Measurements from ENCODE around the gene HNMT.
"Not testable (repeated sequence)": the region's sequence is repeated elsewhere in the genome, so short reads cannot be mapped to it uniquely, and the experiment has no call there.

The HNMT gene

DNA sequence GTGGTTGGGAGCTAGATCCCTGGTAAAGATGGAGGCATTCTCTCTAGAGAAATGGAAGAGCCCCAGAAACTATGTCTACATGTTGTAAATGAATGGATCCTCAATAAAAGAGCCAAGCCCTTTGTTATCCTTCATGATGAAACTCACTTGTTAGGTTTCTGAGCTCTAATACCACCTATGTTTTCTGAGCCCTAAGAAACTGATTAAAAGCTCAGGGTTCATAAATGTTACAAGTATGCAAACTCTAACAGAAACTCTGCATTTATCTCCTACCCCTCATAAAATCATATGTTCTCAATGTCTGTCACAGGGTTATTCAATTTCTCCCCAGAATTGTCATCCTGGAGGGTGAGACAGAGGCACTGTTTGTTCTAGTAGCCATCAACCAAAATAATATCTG lies 18.0 kb upstream of the HNMT start:
- no peak for DNase-seq (ENCODE audit: low read depth in 2 of 2)

DNA sequence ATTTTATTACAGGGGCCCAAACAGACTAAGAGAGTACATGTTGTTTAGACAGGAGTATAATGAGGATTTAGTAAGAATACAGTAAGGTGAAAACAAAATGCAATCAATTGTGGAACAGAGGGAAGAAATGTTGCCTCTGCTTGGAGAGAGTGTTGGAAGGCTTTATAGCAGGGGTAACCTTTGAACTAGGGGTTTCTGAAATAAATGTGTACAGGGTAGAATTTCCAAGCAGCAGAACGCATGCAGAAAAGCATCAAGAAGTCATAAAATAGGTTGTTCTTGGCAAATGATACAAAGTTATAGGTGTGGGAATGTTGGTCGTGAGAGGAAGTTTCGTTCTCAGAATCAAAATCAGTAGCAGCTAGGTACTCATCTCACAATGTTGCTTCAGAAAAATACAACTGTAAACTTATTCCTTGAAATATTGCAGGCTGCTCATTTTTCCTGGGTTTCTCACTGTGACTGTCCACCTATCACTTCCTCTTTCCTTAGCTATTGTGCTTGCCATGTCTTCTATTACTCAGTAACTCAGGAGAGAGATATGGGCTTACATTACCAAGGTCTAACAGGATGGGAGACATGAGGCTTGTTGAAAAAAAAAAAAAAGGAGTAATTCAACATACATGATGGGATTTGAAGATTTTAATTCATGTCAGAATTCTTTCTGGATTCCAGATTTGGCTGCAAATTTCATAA lies 17.1 kb upstream of the HNMT start:
- no peak for DNase-seq (ENCODE audit: low read depth in 2 of 2)

DNA sequence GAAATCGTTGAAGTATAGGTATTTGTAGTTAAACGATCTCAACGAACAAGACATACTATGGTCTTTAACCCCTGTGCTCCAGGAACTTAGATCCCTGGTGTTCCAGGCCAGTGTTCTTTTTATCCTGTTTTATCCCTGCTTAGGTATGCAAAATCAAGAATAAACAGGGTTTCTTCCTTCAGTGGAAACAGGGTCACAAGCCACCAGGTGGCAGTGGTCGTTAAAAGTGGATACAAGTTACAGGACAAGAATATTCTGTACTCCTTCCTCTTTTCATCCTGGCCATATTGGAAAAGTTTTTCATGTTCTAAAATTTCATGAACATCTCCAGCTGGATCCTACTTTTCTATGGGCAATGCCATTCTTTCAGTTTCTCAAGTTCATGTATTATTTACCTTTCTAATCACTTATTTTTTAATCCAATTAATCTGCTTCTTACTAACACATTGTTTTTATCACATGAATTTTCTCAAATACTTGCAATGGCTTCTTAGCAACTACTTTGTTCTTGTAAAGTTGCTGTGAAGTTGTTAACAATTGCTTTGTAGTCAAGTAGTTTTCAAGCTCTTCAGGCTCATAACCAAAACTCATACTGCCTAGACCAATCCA lies 16.4 kb upstream of the HNMT start:
- DNase-seq (ENCODE audit: low read depth in 2 of 2): peak in 1 of 2 experiments; percentile 20

DNA sequence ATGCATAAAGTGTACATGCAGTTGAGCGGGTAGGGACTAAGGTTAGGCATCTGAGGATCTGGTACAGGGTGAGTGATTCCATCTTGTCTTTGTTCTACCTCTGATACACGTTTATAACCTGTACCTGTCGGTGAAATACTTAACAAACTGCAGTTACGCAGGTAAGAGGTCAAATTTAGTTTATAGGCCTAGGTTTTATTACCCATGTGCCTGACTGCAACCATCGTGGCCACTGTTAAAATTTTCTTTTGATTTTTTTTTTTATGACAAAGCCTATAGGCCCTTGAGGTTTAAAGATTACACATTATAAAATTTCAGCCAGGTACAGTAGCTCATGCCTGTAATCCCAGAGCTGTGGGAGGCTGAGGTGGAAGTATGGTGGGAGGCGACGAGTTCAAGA lies 15.4 kb upstream of the HNMT start:
- no peak for DNase-seq (ENCODE audit: low read depth in 2 of 2)

DNA sequence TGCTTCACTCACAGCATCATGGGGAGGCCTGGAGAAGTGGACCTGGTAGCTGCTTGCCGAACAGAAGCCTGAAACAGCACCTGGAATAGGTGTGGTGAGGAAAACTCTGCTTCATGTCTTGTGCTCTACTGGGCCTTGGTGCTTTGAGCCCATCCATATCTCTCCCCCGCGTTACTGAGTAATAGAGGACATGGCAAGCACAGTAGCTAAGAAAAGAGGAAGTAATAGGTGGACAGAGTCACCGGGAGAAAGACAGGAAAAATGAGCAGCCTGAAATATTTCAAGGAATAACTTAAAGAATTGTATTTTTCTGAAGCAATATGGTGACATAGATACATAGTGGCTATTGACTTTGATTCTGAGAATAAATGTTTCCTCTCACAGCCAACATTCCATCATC lies 14.0 kb upstream of the HNMT start:
- DNase-seq (ENCODE audit: low read depth in 2 of 2): no peak

DNA sequence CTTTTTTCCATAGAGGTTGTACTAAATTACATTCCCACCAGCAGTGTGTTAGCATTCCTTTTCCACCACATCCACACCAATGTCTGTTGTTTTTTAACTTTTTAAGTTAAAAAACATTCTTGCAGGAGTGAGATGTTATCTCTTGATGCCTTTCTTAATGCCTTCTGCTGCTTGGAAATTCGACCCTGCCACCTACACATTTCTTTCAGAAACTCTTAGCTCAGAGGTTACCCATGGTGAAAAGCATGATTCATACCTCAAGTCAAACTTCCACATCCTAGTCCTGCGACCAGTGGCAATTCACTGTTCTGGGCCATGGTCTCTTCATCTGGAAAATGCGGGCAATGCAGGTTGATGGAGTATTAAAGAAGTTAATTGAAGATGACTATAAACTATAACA lies 12.7 kb upstream of the HNMT start:
- no peak for DNase-seq (ENCODE audit: low read depth in 2 of 2)

DNA sequence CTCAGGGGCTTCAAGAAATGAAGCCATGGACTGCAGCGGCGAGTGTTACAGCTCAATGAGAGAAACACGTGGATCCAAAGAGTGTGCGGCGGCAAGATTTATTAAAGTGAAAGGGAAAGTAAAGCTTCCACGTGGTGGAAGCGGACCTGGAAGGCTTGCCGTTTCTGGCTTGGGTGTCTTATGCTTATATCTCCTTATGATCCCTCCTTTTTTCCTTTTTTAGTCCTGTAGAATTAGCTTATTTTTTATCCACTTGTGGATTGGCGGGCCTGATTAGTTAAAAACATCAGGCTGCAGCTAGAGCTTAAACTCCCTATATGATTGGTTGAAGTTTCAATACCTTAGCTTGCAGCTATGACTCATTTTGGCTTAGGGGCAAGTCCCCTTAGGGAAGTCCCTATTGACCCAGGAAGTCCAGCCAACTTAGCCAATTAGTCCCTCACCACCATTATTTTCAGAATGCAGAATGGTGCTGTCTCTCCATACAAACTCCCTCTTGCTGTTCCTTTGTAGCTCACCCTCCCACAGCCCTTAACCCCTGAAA lies 11.6 kb upstream of the HNMT start:
- no peak for DNase-seq (ENCODE audit: low read depth in 2 of 2)

DNA sequence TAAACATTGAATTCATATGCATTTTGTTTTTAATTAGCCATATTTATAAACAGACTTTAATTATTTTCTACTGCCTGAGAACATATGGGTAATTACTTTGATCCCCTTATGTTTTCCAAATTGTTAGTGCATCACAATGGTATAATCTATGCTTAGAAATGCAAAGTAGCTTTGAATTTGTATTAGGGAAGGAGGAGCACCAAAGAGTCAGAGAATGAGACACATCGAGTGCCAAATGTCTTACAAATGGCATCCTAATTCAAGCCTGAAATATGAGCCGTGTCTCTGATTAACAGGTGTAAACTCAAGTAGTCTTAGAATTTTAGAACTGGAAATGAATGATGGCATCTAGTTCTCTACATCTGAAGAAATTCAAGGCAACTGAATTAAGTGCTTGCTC lies 8.7 kb upstream of the HNMT start:
- no peak for DNase-seq (ENCODE audit: low read depth in 2 of 2)

DNA sequence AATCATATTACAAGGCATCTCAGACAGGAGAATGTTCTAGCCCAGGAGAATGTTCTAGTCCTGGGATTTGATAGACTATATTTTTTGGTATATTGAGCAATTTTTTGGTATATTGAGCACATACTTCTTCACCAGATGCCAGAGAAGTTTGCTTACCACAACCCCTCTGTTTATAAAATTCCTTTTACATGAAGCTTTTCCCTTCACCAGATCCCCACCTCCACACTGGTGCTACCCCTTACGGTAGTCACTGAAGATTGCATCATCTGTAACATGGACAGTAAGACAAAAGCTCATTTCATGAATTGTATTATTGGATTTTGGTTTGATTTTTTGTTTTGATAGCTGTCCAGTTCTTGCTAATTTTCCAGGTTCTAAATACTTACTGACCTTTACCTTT lies 7.2 kb upstream of the HNMT start:
- no peak for DNase-seq (ENCODE audit: low read depth in 2 of 2)

DNA sequence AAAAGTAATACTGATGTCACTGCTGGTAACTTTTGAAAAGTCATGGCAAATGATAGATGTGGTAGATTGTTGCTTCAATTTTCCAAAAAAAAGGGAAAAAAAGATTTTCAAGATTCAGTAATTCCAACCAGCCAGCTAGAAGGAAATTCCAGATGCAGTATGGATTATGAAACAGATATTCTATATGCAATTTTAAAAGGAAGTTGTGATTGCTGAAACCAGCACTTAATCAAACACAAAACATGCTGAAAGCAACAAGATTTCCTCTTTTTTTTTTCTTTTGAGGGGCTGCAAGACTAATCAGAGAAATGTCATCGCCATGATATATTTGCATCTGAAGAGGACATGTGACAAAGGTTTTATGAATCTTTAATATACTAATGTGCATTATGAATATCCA lies 5.1 kb upstream of the HNMT start:
- no peak for DNase-seq (ENCODE audit: low read depth in 2 of 2)

DNA sequence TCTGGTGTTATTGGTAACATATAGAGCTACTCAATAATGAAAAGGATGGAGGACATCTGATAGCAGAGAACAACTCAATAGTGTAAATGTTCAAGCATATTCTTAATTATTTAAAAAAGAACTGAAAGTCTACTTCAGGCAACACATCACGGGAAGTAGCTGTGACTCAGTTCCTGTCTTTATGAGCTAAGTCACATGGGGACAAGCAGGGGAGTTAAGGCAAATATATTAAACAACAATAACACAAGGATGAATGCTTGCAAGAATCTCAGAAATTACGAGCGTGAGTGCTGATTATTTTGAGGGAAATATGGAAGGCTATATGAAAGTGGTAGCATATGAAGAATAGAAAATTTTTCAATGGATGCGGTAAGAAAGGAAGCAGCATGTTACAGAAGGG lies 4.0 kb upstream of the HNMT start:
- DNase-seq (ENCODE audit: low read depth in 2 of 2): no peak

DNA sequence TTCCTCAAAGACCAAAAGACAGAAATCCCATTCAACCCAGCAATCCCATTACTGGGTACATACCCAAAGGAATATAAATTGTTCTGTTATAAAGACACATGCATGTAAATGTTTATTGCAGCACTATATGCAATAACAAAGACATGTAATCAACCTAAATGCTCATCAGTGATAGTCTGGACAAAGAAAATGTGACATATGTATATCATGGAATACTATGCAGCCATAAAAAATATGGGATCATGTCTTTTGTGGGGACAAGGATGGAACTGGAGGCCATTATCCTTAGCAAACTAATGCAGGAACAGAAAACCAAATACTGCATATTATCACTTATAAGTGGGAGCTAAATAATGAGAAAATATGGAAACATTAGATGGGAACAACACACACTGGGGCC lies 2.7 kb upstream of the HNMT start:
- no peak for DNase-seq (ENCODE audit: low read depth in 2 of 2)

DNA sequence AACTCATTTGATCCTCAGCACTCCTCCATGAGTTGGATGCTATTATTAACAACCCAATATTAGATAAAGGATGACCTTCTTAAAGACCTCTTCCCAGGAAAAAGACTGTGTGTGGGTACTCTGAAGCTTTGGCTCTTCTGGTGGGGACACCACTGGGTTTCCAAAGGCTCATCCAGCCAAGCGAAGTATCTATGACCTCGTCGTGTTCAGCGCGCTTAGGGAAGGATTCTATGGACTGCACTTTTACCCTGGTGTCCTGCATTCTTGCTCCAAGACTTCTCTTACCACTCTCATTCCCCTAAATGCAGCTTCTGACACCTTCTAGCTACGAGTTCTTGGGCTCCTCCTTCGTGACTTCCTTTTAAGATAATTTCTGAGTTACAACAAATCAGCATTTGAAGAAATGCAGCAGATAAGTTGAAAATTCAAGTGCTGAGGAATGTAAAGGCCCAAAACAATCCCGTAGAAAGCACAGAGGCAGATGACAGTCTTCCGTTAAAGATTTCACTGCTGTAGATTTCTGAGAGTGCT lies 673 bp upstream of the HNMT start:
- DNase-seq (ENCODE audit: low read depth in 2 of 2): no peak

DNA sequence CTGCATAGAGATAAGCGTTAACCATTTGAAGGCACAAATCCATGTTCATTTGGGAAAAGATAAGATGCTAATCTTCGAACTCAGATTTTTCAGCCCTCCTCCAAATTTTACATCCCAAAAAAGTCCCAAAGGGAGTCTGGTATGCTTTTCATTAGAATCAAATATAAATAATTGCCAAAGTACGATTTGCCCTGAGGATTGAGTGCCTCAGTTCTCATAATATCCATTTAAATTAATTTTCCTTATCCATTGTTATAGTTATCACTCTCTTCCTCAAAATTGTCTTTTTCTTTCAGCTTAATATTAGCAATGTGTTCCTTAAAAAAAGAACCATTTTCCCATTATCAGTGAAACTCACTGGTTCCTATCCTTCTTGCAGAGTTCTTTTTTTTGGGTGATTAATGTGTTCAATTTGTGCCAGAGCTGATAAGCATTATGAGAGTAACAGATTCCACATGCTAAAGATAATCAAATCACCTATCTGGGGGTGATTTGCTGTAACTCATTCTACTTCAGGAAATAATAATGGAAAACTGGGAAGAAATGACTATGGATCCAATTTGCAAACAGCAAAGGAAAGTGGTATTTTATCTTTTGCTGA lies 686 bp downstream of the HNMT start:
- DNase-seq (ENCODE audit: low read depth in 2 of 2): no peak

DNA sequence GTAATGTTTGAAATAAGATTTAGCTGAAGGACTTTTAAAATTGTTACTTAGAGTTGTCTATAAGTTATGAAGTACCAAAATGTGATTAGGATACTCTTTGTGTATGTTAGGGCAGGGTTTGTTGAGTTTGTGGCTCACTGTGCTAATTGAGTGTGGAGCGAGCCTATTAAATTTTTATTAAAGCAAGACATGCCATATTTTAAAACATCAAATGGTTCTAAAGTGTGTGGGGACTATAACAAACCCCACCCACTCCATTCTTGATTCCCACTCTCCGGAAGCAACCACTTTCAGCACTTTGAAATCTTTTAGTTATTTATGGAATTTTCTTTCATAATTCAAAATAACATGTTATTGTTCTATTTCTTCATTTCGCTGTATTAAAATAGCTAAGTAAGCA lies 1.8 kb downstream of the HNMT start:
- DNase-seq (ENCODE audit: low read depth in 2 of 2): no peak

DNA sequence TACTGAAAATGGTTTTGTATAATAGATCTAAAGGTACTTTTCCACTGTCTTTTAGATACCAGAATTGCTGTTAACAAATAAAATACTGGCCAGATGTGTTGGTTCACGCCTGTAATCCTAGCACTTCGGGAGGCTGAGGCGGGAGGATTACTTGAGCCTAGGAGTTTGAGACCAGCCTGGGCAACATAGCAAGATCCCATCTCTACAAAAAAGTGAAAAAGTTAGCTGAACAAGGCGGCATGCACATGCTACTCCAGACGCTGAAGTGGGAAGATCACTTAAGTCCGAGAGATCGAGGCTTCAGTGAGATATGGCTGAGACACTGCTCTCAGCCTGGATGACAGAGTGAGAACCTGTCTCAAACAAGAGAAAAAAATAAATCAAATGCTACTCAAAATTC lies 2.8 kb downstream of the HNMT start:
- no peak for DNase-seq (ENCODE audit: low read depth in 2 of 2)

DNA sequence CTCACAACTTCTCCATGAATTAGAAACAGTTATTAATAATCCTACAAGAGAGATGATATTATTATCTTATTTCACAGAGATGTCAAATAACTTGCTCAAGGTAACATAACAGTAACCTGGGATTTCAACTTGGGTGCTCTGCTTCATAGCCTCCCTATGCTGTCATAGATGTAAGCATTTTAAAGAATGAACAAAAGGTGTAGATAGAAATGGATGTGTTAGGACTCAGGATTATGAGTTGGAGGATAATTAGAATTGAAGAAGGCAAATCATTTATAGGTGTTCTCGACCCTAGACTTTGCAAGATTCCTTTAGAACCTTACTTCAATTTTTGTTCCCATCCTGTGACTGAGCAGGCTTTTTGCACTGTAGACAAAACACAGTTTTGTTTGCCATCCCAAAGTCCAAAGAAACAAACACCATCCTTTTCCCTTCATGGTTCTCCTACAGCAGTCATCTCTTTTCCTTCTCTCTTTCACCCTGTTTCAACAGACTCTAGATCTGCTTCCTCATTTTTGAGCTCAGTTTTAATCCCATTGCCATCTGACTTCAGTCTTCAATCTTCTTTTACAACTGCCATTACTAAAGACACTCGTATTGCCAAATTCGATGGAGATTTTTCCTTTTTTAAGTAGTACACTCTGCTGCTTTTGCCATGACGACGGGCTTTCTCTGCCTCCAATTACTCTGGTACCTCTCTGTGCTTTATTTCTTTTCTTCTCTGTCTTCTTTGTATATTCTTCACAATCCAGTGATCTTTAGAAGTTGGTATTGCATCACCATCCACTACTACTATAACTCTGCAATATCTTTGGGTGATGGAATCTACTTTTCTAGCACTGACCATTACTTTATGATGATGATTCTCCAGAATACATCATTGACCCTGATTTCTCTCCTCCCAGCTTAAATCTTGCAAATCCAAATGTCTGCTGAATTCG lies 4.5 kb downstream of the HNMT start:
- no peak for DNase-seq (ENCODE audit: low read depth in 2 of 2)

DNA sequence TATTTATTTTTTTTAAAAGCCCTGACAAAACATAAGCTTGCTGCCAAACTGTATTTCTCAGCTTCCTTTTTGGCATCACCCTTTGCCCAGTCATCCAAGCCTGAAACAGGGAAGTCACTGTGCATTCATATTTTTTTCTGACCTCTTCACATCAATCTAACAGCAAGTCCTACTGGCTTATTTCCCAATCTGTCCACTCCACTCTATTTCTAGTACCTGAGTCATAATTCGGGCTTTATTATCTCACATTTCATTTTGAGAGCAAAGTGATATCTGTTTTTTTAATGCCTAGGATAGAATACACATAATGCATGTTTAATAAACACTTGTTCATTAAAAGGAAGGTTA lies 5.1 kb downstream of the HNMT start:
- DNase-seq (ENCODE audit: low read depth in 2 of 2): no peak

DNA sequence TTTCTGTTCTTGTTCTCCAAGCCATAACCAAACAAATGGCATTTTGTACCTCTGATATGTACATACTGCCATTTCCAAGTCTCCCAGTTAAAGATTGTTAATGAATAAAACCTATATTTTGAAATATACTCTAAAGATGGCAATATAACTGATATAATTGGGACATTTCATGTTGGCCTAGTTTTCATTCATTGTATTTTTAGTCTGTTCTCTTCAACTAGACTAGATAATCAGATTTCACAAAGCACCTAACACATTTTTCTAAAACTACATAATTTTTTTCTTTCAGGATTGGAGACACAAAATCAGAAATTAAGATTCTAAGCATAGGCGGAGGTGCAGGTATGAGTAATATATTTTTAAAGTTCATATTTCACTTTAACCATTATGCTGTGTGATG lies 5.6 kb downstream of the HNMT start:
- no peak for DNase-seq (ENCODE audit: low read depth in 2 of 2)

DNA sequence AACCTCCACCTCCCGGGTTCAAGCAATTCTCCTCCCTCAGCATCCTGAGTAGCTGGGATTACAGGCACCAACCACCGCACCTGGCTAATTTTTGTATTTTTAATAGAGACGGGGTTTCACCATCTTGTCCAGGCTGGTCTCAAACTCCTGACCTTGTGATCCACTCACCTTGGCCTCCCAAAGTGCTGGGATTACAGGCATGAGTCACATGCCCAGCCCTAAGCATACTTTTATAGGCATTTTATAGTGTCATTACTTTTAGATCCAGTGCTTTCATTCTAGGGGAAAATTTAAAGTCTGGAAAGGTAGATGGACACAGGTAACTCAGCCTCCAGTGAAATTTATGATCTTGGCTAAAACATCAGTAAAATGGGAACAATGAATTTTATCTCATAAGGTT lies 7.0 kb downstream of the HNMT start:
- DNase-seq (ENCODE audit: low read depth in 2 of 2): not testable (repeated sequence)

DNA sequence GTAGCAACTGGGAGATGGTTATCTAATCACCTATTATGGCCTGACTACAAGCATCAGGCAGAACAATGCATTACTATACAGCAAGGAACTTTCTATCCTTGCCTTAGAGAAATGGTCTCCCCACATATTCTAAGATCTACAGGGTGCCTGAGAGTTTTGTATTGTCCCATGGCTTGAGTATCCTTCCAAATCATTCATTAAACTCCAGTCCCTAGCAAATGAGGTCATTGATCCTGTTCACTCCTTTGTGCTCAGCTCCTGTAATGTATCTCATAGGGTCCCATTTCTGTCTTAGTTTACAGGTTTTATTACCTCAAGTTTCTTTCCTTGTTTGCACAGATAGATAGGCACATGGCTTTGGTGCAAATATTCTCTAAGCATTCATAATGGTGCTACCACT lies 9.0 kb downstream of the HNMT start:
- no peak for DNase-seq (ENCODE audit: low read depth in 2 of 2)

All from stimulated activated CD4-positive, alpha-beta T cell treated with anti-CD3 and anti-CD28 coated beads, Interleukin-12 subunit alpha, Interleukin-12 subunit beta, amount 100 ng/mL, for 24 hours (primary cell).